ENCODE results near the gene BCAS3. TPM values are rescaled to one million over a fixed set of nuclear protein-coding genes. Genes with fewer than 3 reads are reported as not detected.

The BCAS3 gene
- total RNA-seq, 2 experiments from 2014 or later: 13.4 to 14.5 TPM

GRCh38 chr17:60944751-60945150 lies 267.1 kb downstream of the BCAS3 start:
- H4K20me1 ChIP-seq (ENCODE audit: insufficient read depth, low read length): no peaks in the 10 kb centered on the region
- BruUV-seq (replicated peaks): no TSS peak
- no peak overlapping the region for H3K27ac ChIP-seq (ENCODE audit: low read depth, low read length, poor library complexity, severe bottlenecking)
- no peaks in the 10 kb centered on the region for H3K4me1 ChIP-seq (ENCODE audit: insufficient read depth, low read length, poor library complexity, severe bottlenecking)
- H3K4me2 ChIP-seq (ENCODE audit: low read length): no peak overlapping the region
- no peak for TF ChIP-seq CTCF (conservative IDR thresholded peaks at IDR 0.05; ENCODE audit: low read length)
- TF ChIP-seq EZH2phosphoT487 (IDR thresholded peaks at IDR 0.05; ENCODE audit: borderline replicate concordance, low read depth, low read length): no peak
- intact Hi-C loops (cut with micrococcal nuclease; ENCODE audit: unreplicated experiment): no loop called here
- DNase-seq (ENCODE audit: low spot score): no peak
- CTCF ChIA-PET (ENCODE audit: unreplicated experiment): no interaction called here
- H3K9me3 ChIP-seq (ENCODE audit: low read length): no peaks in the 10 kb centered on the region
- no peak overlapping the region for H2AFZ ChIP-seq (ENCODE audit: low read length)
- H3K9me2 ChIP-seq (ENCODE audit: insufficient read depth, low read length): no peaks in the 10 kb centered on the region
- no peak overlapping the region for H3K4me3 ChIP-seq (ENCODE audit: low read depth, low read length, poor library complexity, severe bottlenecking)
- POLR2A ChIA-PET: no interaction called here
- no peaks in the 10 kb centered on the region for H3K36me3 ChIP-seq (ENCODE audit: insufficient read depth, low read length)
- no peaks in the 10 kb centered on the region for H3K79me2 ChIP-seq (ENCODE audit: insufficient read depth, low read depth, low read length)

GRCh38 chr17:60947100-60947499 lies 269.4 kb downstream of the BCAS3 start:
- Histone ChIP-seq H3K36me3 (ENCODE audit: insufficient read depth, low read length) (no peaks in the 10 kb centered on the region), H3K27ac (ENCODE audit: low read depth, low read length, poor library complexity, severe bottlenecking) (no peak overlapping the region), H4K20me1 (ENCODE audit: insufficient read depth, low read length) (no peaks in the 10 kb centered on the region), H3K9me3 (ENCODE audit: low read length) (no peaks in the 10 kb centered on the region), H3K4me2 (ENCODE audit: low read length) (no peak overlapping the region), H3K79me2 (ENCODE audit: insufficient read depth, low read depth, low read length) (no peaks in the 10 kb centered on the region), H3K4me3 (ENCODE audit: low read depth, low read length, poor library complexity, severe bottlenecking) (no peak overlapping the region), H3K4me1 (ENCODE audit: insufficient read depth, low read length, poor library complexity, severe bottlenecking) (no peaks in the 10 kb centered on the region), H2AFZ (ENCODE audit: low read length) (no peak overlapping the region), H3K9me2 (ENCODE audit: insufficient read depth, low read length) (no peaks in the 10 kb centered on the region)
- intact Hi-C loops (cut with micrococcal nuclease; ENCODE audit: unreplicated experiment): no loop called here
- no peak for DNase-seq (ENCODE audit: low spot score)
- ChIA-PET CTCF (ENCODE audit: unreplicated experiment) (no interaction called here), POLR2A (no interaction called here)
- no peak for TF ChIP-seq CTCF (conservative IDR thresholded peaks at IDR 0.05; ENCODE audit: low read length)
- no TSS peak for BruUV-seq (replicated peaks)

GRCh38 chr17:60947543-60947942 lies 269.9 kb downstream of the BCAS3 start:
- intact Hi-C loops (cut with micrococcal nuclease; ENCODE audit: unreplicated experiment): no loop called here
- no peak for DNase-seq (ENCODE audit: low spot score)

More at GRCh38 chr17:60947543-60947942, 269.9 kb downstream of the BCAS3 start:
- no peak overlapping the region for H3K27ac ChIP-seq (ENCODE audit: low read depth, low read length, poor library complexity, severe bottlenecking)
- no peak overlapping the region for H3K4me2 ChIP-seq (ENCODE audit: low read length)
- H3K36me3 ChIP-seq (ENCODE audit: insufficient read depth, low read length): no peaks in the 10 kb centered on the region
- POLR2A ChIA-PET: no interaction called here
- no peaks in the 10 kb centered on the region for H3K9me3 ChIP-seq (ENCODE audit: low read length)
- no peaks in the 10 kb centered on the region for H3K9me2 ChIP-seq (ENCODE audit: insufficient read depth, low read length)
- H4K20me1 ChIP-seq (ENCODE audit: insufficient read depth, low read length): no peaks in the 10 kb centered on the region
- TF ChIP-seq CTCF (conservative IDR thresholded peaks at IDR 0.05; ENCODE audit: low read length): no peak
- TF ChIP-seq EZH2phosphoT487 (IDR thresholded peaks at IDR 0.05; ENCODE audit: borderline replicate concordance, low read depth, low read length): no peak
- no peaks in the 10 kb centered on the region for H3K4me1 ChIP-seq (ENCODE audit: insufficient read depth, low read length, poor library complexity, severe bottlenecking)
- H2AFZ ChIP-seq (ENCODE audit: low read length): no peak overlapping the region
- CTCF ChIA-PET (ENCODE audit: unreplicated experiment): no interaction called here
- BruUV-seq (replicated peaks): no TSS peak
- H3K4me3 ChIP-seq (ENCODE audit: low read depth, low read length, poor library complexity, severe bottlenecking): no peak overlapping the region
- no peaks in the 10 kb centered on the region for H3K79me2 ChIP-seq (ENCODE audit: insufficient read depth, low read depth, low read length)
